22Rv1 (cell line): ENCODE results near the gene POLD2.

Source experiments
- CTCF ChIP-seq: fragments of 450-650 bp; IDR thresholded peaks from 2 replicates; pipeline ENCODE4 v1.5.1; 2017; ENCODE audit warnings: mild to moderate bottlenecking
- ZFX ChIP-seq: fragments of 450-650 bp; IDR thresholded peaks from 2 replicates; pipeline ENCODE4 v1.6.1; 2017; ENCODE audit warnings: antibody characterized with exemption, borderline replicate concordance

- TF ChIP-seq CTCF (no peak), ZFX (no peak)
Observed at GRCh38 chr7:44087911-44088838, 35.2 kb downstream of the POLD2 start.
